ENCODE results near the gene NLK. TPM values are rescaled to one million over a fixed set of nuclear protein-coding genes. Genes with fewer than 3 reads are reported as not detected.
"Not testable (repeated sequence)": the region's sequence is repeated elsewhere in the genome, so short reads cannot be mapped to it uniquely, and the experiment has no call there.

NLK gene
- polyA plus RNA-seq, 5 donors, result 17.9 to 22.6 (median 19.7) TPM

GRCh38 chr17:28228986-28229729 is 186.7 kb downstream of the NLK start:
- no peak for DNase-seq

GRCh38 chr17:28230011-28230410 is 187.5 kb downstream of the NLK start:
- DNase-seq, result no peak

GRCh38 chr17:28230607-28231006 is 188.1 kb downstream of the NLK start:
- not testable (repeated sequence) for DNase-seq

GRCh38 chr17:28231624-28232023 is 189.1 kb downstream of the NLK start:
- DNase-seq, result not testable (repeated sequence)

- DNase-seq, result not testable (repeated sequence)
These were observed 190.7 kb downstream of the NLK start for GRCh38 chr17:28232966-28233870.

GRCh38 chr17:28233872-28234856 is 191.7 kb downstream of the NLK start:
- DNase-seq, result peak; percentile 69 to 72

GRCh38 chr17:28235066-28235700 is 192.7 kb downstream of the NLK start:
- not testable (repeated sequence) for DNase-seq

- DNase-seq, result not testable (repeated sequence)
These were observed 193.7 kb downstream of the NLK start for GRCh38 chr17:28236033-28236653.

GRCh38 chr17:28238547-28239270 is 196.2 kb downstream of the NLK start:
- DNase-seq, result not testable (repeated sequence)

GRCh38 chr17:28239271-28239624 is 196.8 kb downstream of the NLK start:
- no peak for DNase-seq

- DNase-seq, result peak in 1 of 2 donors; percentile 29
These were observed 198.3 kb downstream of the NLK start for GRCh38 chr17:28240688-28241340.

- no peak for DNase-seq
These were observed 200.3 kb downstream of the NLK start for GRCh38 chr17:28242791-28243190.

GRCh38 chr17:28243268-28243667 is 200.8 kb downstream of the NLK start:
- DNase-seq, result not testable (repeated sequence)

- DNase-seq, result no peak
These were observed 202.0 kb downstream of the NLK start for GRCh38 chr17:28244446-28244845.

Other genes with a start within 250 kb of the NLK start
- gene NOS2, start 242.1 kb upstream of the NLK start, polyA plus RNA-seq (ENCODE audit: insufficient read depth in 1 of 5, insufficient read length in 5 of 5, low replicate concordance in 1 of 5), result 1 to 10 TPM; 1.2 to 2.9 (median 1.6) TPM
- 10 to 100 TPM; 12.7 to 22.3 (median 14.9) TPM for gene LYRM9, start 149.3 kb upstream of the NLK start, polyA plus RNA-seq (ENCODE audit: insufficient read depth in 1 of 5, insufficient read length in 5 of 5, low replicate concordance in 1 of 5)